H1 (cell line): ENCODE results near the gene SLC6A3. TPM values are rescaled to one million over a fixed set of nuclear protein-coding genes. Genes with fewer than 3 reads are reported as not detected.

Experiments
- CTBP2 ChIP-seq: IDR thresholded peaks from 2 replicates; pipeline ENCODE4 v1.7.0; 2011; ENCODE audit warnings: borderline replicate concordance, mild to moderate bottlenecking, moderate library complexity, mixed read lengths, low read length; ENCODE audit not compliant: insufficient read depth, insufficient read length
- MAFK ChIP-seq: IDR thresholded peaks from 2 replicates; pipeline ENCODE4 v1.6.1; 2012; ENCODE audit warnings: low read depth, mild to moderate bottlenecking, improper control_type of control experiment, low read length
- SP4 ChIP-seq: IDR thresholded peaks from 2 replicates; pipeline ENCODE4 v1.6.1; 2012; ENCODE audit warnings: low read length, inconsistent platforms
- YY1 ChIP-seq: IDR thresholded peaks from 2 replicates; pipeline ENCODE4 v1.6.1; 2011; ENCODE audit warnings: low read depth, mild to moderate bottlenecking, low read length
- polyA plus RNA-seq, 7 experiments: library from polyadenylated mRNA; depleted of rRNA in 3 of 7; stranded (reverse) in 5 of 7; unstranded in 2 of 7; fragments of >200 nt in 5 of 7; fragments of 200-250 nt in 2 of 7; gene quantifications; 1 replicate in 5 of 7; 2 replicates in 1 of 7; 4 replicates in 1 of 7; pipeline versions ENCODE4 v1.2.1 to v1.2.3, GENCODE V29; 2011 to 2013; ENCODE audit warnings: missing spikeins in 2 of 7, mixed read lengths in 2 of 7
- total RNA-seq: library from RNA; stranded (reverse); fragmentation: NEBNext Ultra II Directional; extraction: Animal tissue kit (Norgen Biotek cat#: 25700); gene quantifications from 2 replicates; pipeline ENCODE4 v1.2.1, GENCODE V29; 2021
- TF ChIP-seq, protein P1 (sequence below): IDR thresholded peaks from 2 replicates; pipeline ENCODE4 v1.6.1; 2012; ENCODE audit warnings: inconsistent platforms

The SLC6A3 gene
- total and polyA plus RNA-seq, 2 of the 8 experiments (the other 6 are each of a cell fraction or from before 2014, with no cell fraction given) = 0.48 to 0.91 TPM

DNA sequence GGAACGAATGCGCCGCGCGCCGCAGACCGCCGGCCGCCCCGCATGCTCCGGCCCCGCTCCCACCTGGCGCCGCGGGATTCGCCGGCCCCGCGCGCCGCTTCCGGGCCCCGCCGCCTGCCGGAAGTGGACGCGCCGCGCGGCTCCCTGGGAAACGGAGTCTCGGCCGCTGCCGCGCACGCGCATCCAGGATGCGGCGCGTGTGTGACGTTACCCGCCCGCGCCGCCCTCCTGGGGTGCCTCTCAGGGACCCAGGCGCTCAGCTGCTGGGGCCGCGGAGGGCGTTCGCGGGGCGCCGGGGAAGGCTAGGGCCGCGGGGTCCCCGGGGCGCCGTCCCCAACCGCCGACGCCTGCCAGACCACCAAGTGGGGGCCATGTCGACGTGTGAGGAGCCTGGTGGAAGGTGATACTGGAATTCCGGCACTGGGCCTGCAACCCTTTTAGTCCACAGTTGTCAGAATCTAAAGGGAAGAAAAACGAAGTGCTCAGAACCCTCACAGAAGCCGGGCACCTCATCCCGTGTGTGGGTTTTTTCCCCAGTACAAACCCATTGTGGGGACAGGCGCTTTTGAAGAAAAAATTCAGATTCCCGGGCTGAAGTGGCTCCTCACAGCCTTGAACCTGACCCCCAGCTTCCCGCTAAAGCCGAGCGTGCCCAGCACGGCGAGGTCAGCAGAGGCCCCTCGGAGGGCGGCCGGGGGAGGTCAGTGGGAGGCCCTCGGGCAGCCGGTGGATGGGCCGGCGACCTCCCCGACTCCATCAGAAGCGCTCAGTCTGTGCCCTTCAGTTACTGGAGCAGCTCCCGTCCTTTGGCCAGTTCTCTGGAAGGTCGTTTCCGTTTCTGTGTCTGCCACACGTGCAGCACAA is 100.0 kb downstream of the SLC6A3 start, which contains the start of gene CLPTM1L (continued):
- TF ChIP-seq, protein P1, sequence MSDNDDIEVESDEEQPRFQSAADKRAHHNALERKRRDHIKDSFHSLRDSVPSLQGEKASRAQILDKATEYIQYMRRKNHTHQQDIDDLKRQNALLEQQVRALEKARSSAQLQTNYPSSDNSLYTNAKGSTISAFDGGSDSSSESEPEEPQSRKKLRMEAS = peak; percentile 43
- TF ChIP-seq CTBP2 (no peak), YY1 (no peak), SP4 (no peak), MAFK (no peak)
